ENCODE results near the gene LGI1. TPM values are rescaled to one million over a fixed set of nuclear protein-coding genes. Genes with fewer than 3 reads are reported as not detected.

Gene LGI1
- polyA plus RNA-seq, 1 donor (not counting 4 experiments of a cell fraction or from before 2014, with no cell fraction given): not detected

GRCh38 chr10:93711891-93712290 lies 45.8 kb upstream of the LGI1 start:
- H4K20me1 ChIP-seq (ENCODE audit: control insufficient read depth, extremely low read depth, insufficient read depth, low read length): no peaks in the 10 kb centered on the region
- H3K27ac ChIP-seq (ENCODE audit: control insufficient read depth, insufficient read depth, low read length): no peak overlapping the region
- no peaks in the 10 kb centered on the region for H3K9me3 ChIP-seq (ENCODE audit: control insufficient read depth, low read depth, low read length)
- no peaks in the 10 kb centered on the region for H3K4me1 ChIP-seq (ENCODE audit: control insufficient read depth, extremely low read depth, insufficient read depth, low read length)
- TF ChIP-seq EZH2 (IDR thresholded peaks at IDR 0.05; ENCODE audit: low read length): no peak
- TF ChIP-seq CTCF (optimal IDR thresholded peaks at IDR 0.05 in 1 of 3, IDR thresholded peaks at IDR 0.05 in 1 of 3, conservative IDR thresholded peaks at IDR 0.05 in 1 of 3; ENCODE audit: extremely low read depth in 1 of 3, insufficient read depth in 2 of 3, low read length in 3 of 3): no peak
- H3K4me3 ChIP-seq (ENCODE audit: control insufficient read depth in 2 of 3, extremely low read depth in 1 of 3, insufficient read depth in 2 of 3, low read depth in 1 of 3, low read length in 3 of 3): no peak overlapping the region
- no peaks in the 10 kb centered on the region for H3K27me3 ChIP-seq (ENCODE audit: control insufficient read depth, extremely low read depth, insufficient read depth, low read length)
- no peaks in the 10 kb centered on the region for H3K79me2 ChIP-seq (ENCODE audit: control insufficient read depth, insufficient read depth, low read length)
- dilution Hi-C loops (cut with MboI; ENCODE audit: extremely low pct_ligation_motif_present, low sequenced_read_pairs): no loop called here
- FAIRE-seq: no peak
- H3K36me3 ChIP-seq (ENCODE audit: control insufficient read depth in 2 of 2, extremely low read depth in 1 of 2, insufficient read depth in 2 of 2, low read length in 2 of 2): no peaks in the 10 kb centered on the region
- no peak for DNase-seq (ENCODE audit: low read depth, low spot score)
- H2AFZ ChIP-seq (ENCODE audit: control insufficient read depth, low read length): no peak overlapping the region
- no peak overlapping the region for H3K4me2 ChIP-seq (ENCODE audit: control insufficient read depth, extremely low read depth, insufficient read depth, low read depth, low read length)
- H3K9ac ChIP-seq (ENCODE audit: control insufficient read depth, extremely low read depth, insufficient read depth, low read length): no peak overlapping the region
- no peaks in the 10 kb centered on the region for H3K9me1 ChIP-seq (ENCODE audit: control insufficient read depth, extremely low read depth, insufficient read depth, low read length)

- H3K4me1 ChIP-seq (ENCODE audit: control insufficient read depth, extremely low read depth, insufficient read depth, low read length): no peaks in the 10 kb centered on the region
- H3K9ac ChIP-seq (ENCODE audit: control insufficient read depth, extremely low read depth, insufficient read depth, low read length): no peak overlapping the region
- DNase-seq (ENCODE audit: low read depth, low spot score) (no peak), FAIRE-seq (no peak)
- H4K20me1 ChIP-seq (ENCODE audit: control insufficient read depth, extremely low read depth, insufficient read depth, low read length): no peaks in the 10 kb centered on the region
- H3K4me2 ChIP-seq (ENCODE audit: control insufficient read depth, extremely low read depth, insufficient read depth, low read depth, low read length): no peak overlapping the region
- no peak overlapping the region for H3K27ac ChIP-seq (ENCODE audit: control insufficient read depth, insufficient read depth, low read length)
- TF ChIP-seq CTCF (optimal IDR thresholded peaks at IDR 0.05 in 1 of 3, IDR thresholded peaks at IDR 0.05 in 1 of 3, conservative IDR thresholded peaks at IDR 0.05 in 1 of 3; ENCODE audit: extremely low read depth in 1 of 3, insufficient read depth in 2 of 3, low read length in 3 of 3): no peak
- no peak for TF ChIP-seq EZH2 (IDR thresholded peaks at IDR 0.05; ENCODE audit: low read length)
- H3K79me2 ChIP-seq (ENCODE audit: control insufficient read depth, insufficient read depth, low read length): no peaks in the 10 kb centered on the region
- H3K27me3 ChIP-seq (ENCODE audit: control insufficient read depth, extremely low read depth, insufficient read depth, low read length): no peaks in the 10 kb centered on the region
- H3K36me3 ChIP-seq (ENCODE audit: control insufficient read depth in 2 of 2, extremely low read depth in 1 of 2, insufficient read depth in 2 of 2, low read length in 2 of 2): no peaks in the 10 kb centered on the region
- dilution Hi-C loops (cut with MboI; ENCODE audit: extremely low pct_ligation_motif_present, low sequenced_read_pairs): no loop called here
- H3K9me1 ChIP-seq (ENCODE audit: control insufficient read depth, extremely low read depth, insufficient read depth, low read length): no peaks in the 10 kb centered on the region
- H3K4me3 ChIP-seq (ENCODE audit: control insufficient read depth in 2 of 3, extremely low read depth in 1 of 3, insufficient read depth in 2 of 3, low read depth in 1 of 3, low read length in 3 of 3): no peak overlapping the region
- no peak overlapping the region for H2AFZ ChIP-seq (ENCODE audit: control insufficient read depth, low read length)
- no peaks in the 10 kb centered on the region for H3K9me3 ChIP-seq (ENCODE audit: control insufficient read depth, low read depth, low read length)
These were observed 45.1 kb upstream of the LGI1 start for GRCh38 chr10:93712593-93712992.

Data from keratinocyte (primary cell).